Liver (tissue), 9 donors: ENCODE results near the gene SLC1A5. TPM values are rescaled to one million over a fixed set of nuclear protein-coding genes. Genes with fewer than 3 reads are reported as not detected.

Experiments used
- DNase-seq: peaks from one replicate; pipeline ENCODE4 v3.0.0-alpha.2; 2017; ENCODE audit warnings: low spot score
- H3K27ac ChIP-seq, 2 donors: one replicate each; pipeline ENCODE4 v1.7.0; 2013; ENCODE audit warnings: inconsistent platforms in 2 of 2, low read length in 2 of 2, control low read depth in 1 of 2, low read depth in 1 of 2, mild to moderate bottlenecking in 1 of 2
- H3K27me3 ChIP-seq, 4 donors: one replicate each; pipeline versions ENCODE4 v1.6.1 to v1.7.0; 2013; ENCODE audit warnings: low read length in 3 of 4, inconsistent platforms in 1 of 4, mild to moderate bottlenecking in 1 of 4, moderate library complexity in 1 of 4; ENCODE audit not compliant: control insufficient read depth in 4 of 4, insufficient read depth in 4 of 4
- H3K36me3 ChIP-seq, 4 donors: one replicate each; pipeline versions ENCODE4 v1.6.1 to v1.7.0; 2013; ENCODE audit warnings: low read length in 3 of 4, mild to moderate bottlenecking in 3 of 4, low read depth in 1 of 4, moderate library complexity in 1 of 4; ENCODE audit not compliant: control insufficient read depth in 4 of 4, insufficient read depth in 3 of 4
- H3K4me1 ChIP-seq, 4 donors: one replicate each; pipeline versions ENCODE4 v1.6.1 to v1.7.0; 2013; ENCODE audit warnings: low read length in 3 of 4, mild to moderate bottlenecking in 3 of 4, moderate library complexity in 1 of 4; ENCODE audit not compliant: control insufficient read depth in 4 of 4, insufficient read depth in 4 of 4
- H3K4me3 ChIP-seq, 3 donors: one replicate each; pipeline versions ENCODE4 v1.6.1 to v1.7.0; 2013; ENCODE audit warnings: low read length in 3 of 3, control low read depth in 1 of 3, low read depth in 1 of 3, mild to moderate bottlenecking in 1 of 3
- H3K9ac ChIP-seq, 2 donors: one replicate each; pipeline ENCODE4 v1.7.0; 2013; ENCODE audit warnings: low read length in 2 of 2, mild to moderate bottlenecking in 2 of 2, moderate library complexity in 2 of 2, control low read depth in 1 of 2, low read depth in 1 of 2
- H3K9me3 ChIP-seq, 4 donors: one replicate each; pipeline versions ENCODE4 v1.6.1 to v1.7.0; 2013; ENCODE audit warnings: low read length in 3 of 4; ENCODE audit not compliant: control insufficient read depth in 4 of 4
- ATF3 ChIP-seq: IDR thresholded peaks from 2 replicates; pipeline ENCODE4 v1.6.1; 2016; ENCODE audit warnings: antibody characterized with exemption
- FOXA1 ChIP-seq: IDR thresholded peaks from 2 replicates; pipeline ENCODE4 v1.6.1; 2016; ENCODE audit warnings: antibody characterized with exemption
- FOXA2 ChIP-seq: IDR thresholded peaks from 2 replicates; pipeline ENCODE4 v1.6.1; 2016; ENCODE audit warnings: antibody characterized with exemption
- HNF4A ChIP-seq, 2 donors: conservative IDR thresholded peaks; 2 replicates each; pipeline ENCODE4 v1.6.1; 2016; ENCODE audit warnings: antibody characterized with exemption in 2 of 2, mild to moderate bottlenecking in 2 of 2
- HNF4G ChIP-seq: IDR thresholded peaks from 2 replicates; pipeline ENCODE4 v1.6.1; 2016; ENCODE audit warnings: antibody characterized with exemption
- JUND ChIP-seq, 2 donors: IDR thresholded peaks; 2 replicates each; pipeline ENCODE4 v1.6.1; 2016; ENCODE audit warnings: antibody characterized with exemption in 2 of 2
- MAX ChIP-seq: IDR thresholded peaks from 2 replicates; pipeline ENCODE4 v1.6.1; 2016; ENCODE audit warnings: antibody characterized with exemption
- NR2F2 ChIP-seq: IDR thresholded peaks from 2 replicates; pipeline ENCODE4 v1.6.1; 2016; ENCODE audit warnings: antibody characterized with exemption
- RAD21 ChIP-seq, 2 donors: IDR thresholded peaks; 2 replicates each; pipeline ENCODE4 v1.6.1; 2016; ENCODE audit warnings: antibody characterized with exemption in 2 of 2, mild to moderate bottlenecking in 2 of 2
- REST ChIP-seq: IDR thresholded peaks from 2 replicates; pipeline ENCODE4 v1.6.1; 2016; ENCODE audit warnings: antibody characterized with exemption, mild to moderate bottlenecking
- RXRA ChIP-seq, 2 donors: IDR thresholded peaks; 2 replicates each; pipeline ENCODE4 v1.6.1; 2017 to 2018; ENCODE audit warnings: antibody characterized with exemption in 2 of 2, mild to moderate bottlenecking in 1 of 2
- SP1 ChIP-seq: IDR thresholded peaks from 2 replicates; pipeline ENCODE4 v1.6.1; 2018; ENCODE audit warnings: antibody characterized with exemption, mild to moderate bottlenecking
- TAF1 ChIP-seq: conservative IDR thresholded peaks from 2 replicates; pipeline ENCODE4 v1.6.1; 2016; ENCODE audit warnings: antibody characterized with exemption, mild to moderate bottlenecking
- YY1 ChIP-seq: IDR thresholded peaks from 2 replicates; pipeline ENCODE4 v1.6.1; 2016; ENCODE audit warnings: antibody characterized with exemption, mild to moderate bottlenecking
- WGBS: extraction: QIAGEN DNeasy Blood & Tissue Kit; methylation state at CpG from one replicate; pipeline ENCODE4 v1.1.7; 2013; 5-methylcytosine and 5-hydroxymethylcytosine counted together
- polyA plus RNA-seq, 2 donors: library from polyadenylated mRNA; stranded (reverse) in 1 of 2; unstranded in 1 of 2; fragments of 200-250 nt in 1 of 2; fragments of >200 nt in 1 of 2; fragmentation: Nextera tagmentation in 1 of 2; extraction: Ambion mirVana in 1 of 2; gene quantifications; one replicate each; pipeline versions ENCODE4 v1.2.1 to v1.2.3, GENCODE V29; 2013 to 2015
- total RNA-seq, 2 donors: library from RNA; depleted of rRNA; stranded (reverse); fragments of >200 nt; gene quantifications; one replicate each; pipeline ENCODE4 v1.2.3, GENCODE V29; 2014
- TF ChIP-seq, protein P1 (sequence below): fragments of 150-350 bp; IDR thresholded peaks from 2 replicates; pipeline ENCODE4 v1.5.1; 2017; ENCODE audit warnings: improper control_type of control experiment, low read depth, low read length; ENCODE audit not compliant: missing input control
- TF ChIP-seq, protein P2 (sequence below): IDR thresholded peaks from 2 replicates; pipeline ENCODE4 v1.6.1; 2016; ENCODE audit warnings: antibody characterized with exemption
- donor health status: healthy.
- donor health status: healthy.
- donor health status: healthy.
- donor health status: healthy.
- donor health status: healthy.

The SLC1A5 gene
- total and polyA plus RNA-seq, 4 donors = 1.5 to 90.8 (median 6.1) TPM

DNA sequence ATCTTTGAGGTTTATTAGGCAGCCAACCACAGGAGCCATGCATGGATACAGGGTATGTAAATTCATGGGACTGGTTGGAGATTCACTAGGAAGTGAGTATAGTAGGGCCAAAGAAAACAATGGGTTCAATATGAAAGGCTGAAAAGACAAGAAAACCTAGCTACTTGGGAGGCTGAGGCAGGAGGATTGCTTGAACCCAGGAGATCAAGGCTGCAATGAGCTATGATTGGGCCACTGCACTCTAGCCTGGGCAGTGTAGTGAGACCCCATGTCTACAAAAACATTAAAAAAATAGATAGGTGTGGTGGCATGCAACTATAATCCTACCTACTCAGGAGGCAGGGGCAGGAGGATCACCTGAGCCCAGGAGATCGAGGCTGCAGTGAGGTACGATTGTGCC lies 10.3 kb upstream of the SLC1A5 start:
- Histone ChIP-seq H3K9me3 (no peaks in the 10 kb centered on the region), H3K27ac (no peak overlapping the region), H3K27me3 (no peaks in the 10 kb centered on the region), H3K36me3 (no peaks in the 10 kb centered on the region), H3K4me3 (no peak overlapping the region), H3K9ac (no peak overlapping the region), H3K4me1 (peaks cover 0 to 4% (median 4%) of the 10 kb centered on the region in 4 donors)
- WGBS = 96% methylated on average over 2 of the region's 2 CpGs
- no peak for DNase-seq
- TF ChIP-seq FOXA2 (no peak), YY1 (no peak), TAF1 (no peak), HNF4A (conservative IDR thresholded peaks at IDR 0.05) (no peak), JUND (IDR thresholded peaks at IDR 0.05) (no peak), ATF3 (no peak), NR2F2 (no peak), SP1 (no peak), HNF4G (no peak), MAX (no peak), RXRA (IDR thresholded peaks at IDR 0.05) (no peak), RAD21 (IDR thresholded peaks at IDR 0.05) (no peak)
- TF ChIP-seq, protein P1, sequence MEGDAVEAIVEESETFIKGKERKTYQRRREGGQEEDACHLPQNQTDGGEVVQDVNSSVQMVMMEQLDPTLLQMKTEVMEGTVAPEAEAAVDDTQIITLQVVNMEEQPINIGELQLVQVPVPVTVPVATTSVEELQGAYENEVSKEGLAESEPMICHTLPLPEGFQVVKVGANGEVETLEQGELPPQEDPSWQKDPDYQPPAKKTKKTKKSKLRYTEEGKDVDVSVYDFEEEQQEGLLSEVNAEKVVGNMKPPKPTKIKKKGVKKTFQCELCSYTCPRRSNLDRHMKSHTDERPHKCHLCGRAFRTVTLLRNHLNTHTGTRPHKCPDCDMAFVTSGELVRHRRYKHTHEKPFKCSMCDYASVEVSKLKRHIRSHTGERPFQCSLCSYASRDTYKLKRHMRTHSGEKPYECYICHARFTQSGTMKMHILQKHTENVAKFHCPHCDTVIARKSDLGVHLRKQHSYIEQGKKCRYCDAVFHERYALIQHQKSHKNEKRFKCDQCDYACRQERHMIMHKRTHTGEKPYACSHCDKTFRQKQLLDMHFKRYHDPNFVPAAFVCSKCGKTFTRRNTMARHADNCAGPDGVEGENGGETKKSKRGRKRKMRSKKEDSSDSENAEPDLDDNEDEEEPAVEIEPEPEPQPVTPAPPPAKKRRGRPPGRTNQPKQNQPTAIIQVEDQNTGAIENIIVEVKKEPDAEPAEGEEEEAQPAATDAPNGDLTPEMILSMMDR = no peak

- TF ChIP-seq, protein P1 = no peak
- TF ChIP-seq ATF3 (no peak), MAX (no peak), HNF4A (conservative IDR thresholded peaks at IDR 0.05) (no peak), FOXA1 (no peak), SP1 (no peak), REST (no peak), YY1 (no peak)
- TF ChIP-seq, protein P2, sequence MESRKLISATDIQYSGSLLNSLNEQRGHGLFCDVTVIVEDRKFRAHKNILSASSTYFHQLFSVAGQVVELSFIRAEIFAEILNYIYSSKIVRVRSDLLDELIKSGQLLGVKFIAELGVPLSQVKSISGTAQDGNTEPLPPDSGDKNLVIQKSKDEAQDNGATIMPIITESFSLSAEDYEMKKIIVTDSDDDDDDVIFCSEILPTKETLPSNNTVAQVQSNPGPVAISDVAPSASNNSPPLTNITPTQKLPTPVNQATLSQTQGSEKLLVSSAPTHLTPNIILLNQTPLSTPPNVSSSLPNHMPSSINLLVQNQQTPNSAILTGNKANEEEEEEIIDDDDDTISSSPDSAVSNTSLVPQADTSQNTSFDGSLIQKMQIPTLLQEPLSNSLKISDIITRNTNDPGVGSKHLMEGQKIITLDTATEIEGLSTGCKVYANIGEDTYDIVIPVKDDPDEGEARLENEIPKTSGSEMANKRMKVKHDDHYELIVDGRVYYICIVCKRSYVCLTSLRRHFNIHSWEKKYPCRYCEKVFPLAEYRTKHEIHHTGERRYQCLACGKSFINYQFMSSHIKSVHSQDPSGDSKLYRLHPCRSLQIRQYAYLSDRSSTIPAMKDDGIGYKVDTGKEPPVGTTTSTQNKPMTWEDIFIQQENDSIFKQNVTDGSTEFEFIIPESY = no peak
- Histone ChIP-seq H3K27ac (no peak overlapping the region), H3K4me1 (no peaks in the 10 kb centered on the region), H3K27me3 (no peaks in the 10 kb centered on the region), H3K36me3 (no peaks in the 10 kb centered on the region), H3K9me3 (no peaks in the 10 kb centered on the region), H3K9ac (no peak overlapping the region), H3K4me3 (no peak overlapping the region)
- no peak for DNase-seq
- WGBS = 100% methylated on average over 1 of the region's 1 CpG
These were observed 9.5 kb upstream of the SLC1A5 start for GRCh38 chr19:46797881-46798280.
